Endothelial cell of hepatic sinusoid (primary cell): ENCODE measurements around the gene SLC26A1.

Experiments used
- in situ Hi-C: cut with HindIII; loops from 2 replicates; pipeline ENCODE4 v1.10.0; 2017; ENCODE audit warnings: low sequenced_read_pairs

Gene SLC26A1

DNA sequence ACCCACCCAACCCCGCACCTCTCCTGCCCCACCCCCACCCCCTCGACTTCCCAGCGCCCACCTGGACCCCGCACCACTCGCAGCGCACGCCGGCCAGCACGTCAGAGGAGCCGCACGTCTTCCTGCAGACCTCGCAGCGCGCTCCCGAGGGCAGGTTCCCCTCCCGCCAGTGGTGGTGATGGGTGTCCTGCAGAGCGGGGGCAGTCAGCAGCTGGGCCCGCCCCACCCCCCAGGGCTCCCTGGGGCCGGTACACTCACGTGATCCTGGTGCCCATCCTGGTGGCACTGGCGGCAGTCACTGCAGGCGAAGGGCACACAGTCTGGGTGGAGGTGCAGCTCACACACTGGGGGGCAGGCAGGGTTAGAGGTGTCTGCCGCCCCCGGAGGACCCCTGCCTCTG is 25.0 kb downstream of the SLC26A1 start:
- in situ Hi-C loops, result no loop called here

DNA sequence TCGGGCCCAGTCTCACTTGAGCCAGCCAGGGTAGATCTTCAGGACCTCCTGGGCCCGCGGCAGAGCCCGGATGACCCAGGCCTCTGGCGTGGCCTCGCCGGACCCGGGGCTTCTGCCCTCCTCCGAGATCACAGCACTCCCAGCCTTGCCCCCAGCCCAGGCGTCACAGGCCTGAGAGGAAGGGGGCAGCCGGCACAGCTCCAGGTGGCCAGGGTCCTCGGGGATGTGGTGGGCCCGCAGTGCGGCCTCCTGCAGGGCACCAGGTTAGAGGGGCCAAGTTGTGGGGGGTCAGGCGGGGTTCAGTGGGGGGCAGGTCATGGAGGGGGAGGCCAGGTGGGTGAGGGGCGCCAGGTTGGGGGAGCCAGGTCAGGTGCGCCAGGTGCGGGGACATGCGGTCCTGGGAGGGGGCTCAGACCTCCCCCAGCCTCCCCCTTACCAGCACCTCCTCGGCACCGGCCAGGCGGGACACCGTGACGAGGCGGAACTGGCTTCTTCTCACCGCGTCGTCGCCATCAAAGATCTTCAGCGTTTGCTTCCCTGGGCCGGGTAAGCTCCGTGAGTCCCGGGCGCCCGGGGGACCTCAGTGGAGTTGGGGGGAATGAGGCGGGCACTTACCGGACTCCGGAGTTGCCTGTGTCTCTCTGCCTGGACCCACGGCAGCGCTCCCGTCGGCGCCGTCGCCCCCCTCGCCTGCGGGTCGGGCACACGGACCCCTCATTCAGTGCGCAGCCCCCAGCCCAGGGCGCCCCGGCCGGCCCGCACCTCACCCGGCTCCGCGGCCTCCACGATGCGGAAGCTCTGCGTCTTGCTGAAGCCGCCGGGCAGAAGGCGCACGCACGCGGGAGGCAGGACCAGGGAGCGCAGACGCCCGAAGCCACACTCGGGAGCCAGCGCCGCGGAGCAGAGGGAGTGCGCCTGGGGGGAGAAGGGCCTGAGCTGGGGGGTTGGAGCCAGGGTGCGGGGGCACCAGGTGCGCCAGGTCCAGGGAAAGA is 25.8 kb downstream of the SLC26A1 start:
- in situ Hi-C loops, result no loop called here

DNA sequence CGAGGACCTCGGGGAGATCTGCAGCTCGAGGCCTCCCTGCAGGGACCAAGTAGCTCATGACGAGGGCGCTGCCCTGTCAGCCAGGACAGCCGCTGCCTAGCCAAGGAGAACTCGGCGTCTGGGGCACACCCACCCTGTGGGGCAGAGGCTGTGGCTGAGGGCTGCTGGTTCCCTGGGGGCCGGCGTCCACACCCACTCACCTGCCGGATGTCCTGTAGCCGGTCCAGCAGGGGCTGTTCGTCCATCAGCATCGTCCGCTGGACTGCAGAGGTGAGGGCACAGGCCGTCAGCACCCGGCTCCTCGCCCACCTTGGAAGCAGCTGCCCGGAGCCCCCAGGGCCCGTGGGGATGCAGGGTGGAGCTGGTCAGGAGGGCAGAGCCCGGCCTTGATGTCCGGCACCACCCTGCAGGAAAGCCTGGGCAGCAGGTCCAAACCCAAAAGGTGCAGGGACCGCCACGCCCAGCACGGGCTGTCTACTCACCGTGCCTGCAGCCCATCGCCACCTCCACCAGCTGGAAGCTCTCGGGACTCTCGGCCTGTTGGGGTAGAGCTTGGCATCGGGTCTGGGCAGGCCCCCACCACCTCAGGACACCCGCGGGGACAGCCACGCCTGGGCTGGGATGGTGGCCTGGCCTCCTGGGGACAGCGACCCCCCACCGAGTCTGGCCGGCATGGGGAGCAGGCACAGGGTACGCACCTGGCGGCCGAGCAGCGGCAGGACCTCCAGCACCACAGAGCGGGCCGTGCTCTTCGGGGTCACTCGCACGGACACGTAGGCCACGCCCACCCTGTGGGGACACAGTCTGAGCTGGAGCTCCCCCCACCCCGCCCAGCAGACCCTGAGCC is 26.7 kb downstream of the SLC26A1 start:
- in situ Hi-C loops, result no loop called here

DNA sequence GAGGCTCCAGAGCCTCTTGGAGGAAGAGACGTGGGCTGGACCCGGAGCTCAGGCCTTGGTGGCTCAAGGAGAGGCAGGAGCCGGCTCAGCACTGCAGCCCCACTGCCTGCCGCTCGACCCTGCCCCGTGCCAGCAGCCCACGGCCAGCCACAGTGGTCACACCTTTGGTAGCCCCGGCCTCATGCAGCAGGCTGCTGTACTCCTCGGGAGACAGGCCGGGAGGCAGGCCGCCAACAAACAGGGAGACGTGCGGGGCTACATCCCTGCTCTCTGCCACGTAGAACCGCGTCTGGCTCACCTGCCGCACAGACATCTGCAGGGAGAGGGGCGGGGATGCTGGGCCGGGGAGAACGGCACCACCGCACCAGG is 27.5 kb downstream of the SLC26A1 start:
- in situ Hi-C loops, result no loop called here

DNA sequence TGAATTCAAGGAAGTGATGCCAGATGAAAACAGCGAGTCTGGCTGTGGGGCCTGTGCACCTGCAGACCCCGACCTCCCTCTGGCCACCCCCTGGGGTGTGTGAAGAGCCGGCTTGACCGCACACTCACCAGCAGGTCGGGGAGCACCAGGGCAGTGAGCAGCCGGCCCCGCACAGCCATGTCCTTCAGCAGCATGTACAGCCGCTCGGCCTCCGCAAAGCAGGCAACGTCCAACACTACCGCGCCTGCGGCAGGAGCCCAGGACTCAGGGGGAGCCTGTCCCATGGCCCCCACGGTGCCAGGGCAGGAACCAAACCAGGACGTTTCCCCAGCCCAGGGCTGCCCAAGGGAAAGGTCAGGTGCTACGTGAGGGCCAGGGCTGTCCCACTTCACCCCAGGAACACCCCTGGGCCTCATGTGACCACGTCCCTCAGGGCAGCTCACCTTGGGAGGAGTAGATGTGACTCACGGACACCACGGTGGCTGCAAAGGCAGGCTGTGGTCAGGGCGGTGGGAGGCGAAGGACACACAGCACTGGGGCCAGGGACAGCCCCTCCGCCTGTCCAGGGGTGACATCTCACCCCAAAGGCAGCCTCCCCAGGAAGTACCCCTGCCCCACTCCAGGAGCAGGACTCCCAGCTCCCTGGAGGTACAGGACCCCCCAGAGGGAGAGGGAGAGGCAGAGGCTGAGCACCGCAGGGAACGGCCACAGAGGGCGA is 28.0 kb downstream of the SLC26A1 start:
- in situ Hi-C loops, result no loop called here

DNA sequence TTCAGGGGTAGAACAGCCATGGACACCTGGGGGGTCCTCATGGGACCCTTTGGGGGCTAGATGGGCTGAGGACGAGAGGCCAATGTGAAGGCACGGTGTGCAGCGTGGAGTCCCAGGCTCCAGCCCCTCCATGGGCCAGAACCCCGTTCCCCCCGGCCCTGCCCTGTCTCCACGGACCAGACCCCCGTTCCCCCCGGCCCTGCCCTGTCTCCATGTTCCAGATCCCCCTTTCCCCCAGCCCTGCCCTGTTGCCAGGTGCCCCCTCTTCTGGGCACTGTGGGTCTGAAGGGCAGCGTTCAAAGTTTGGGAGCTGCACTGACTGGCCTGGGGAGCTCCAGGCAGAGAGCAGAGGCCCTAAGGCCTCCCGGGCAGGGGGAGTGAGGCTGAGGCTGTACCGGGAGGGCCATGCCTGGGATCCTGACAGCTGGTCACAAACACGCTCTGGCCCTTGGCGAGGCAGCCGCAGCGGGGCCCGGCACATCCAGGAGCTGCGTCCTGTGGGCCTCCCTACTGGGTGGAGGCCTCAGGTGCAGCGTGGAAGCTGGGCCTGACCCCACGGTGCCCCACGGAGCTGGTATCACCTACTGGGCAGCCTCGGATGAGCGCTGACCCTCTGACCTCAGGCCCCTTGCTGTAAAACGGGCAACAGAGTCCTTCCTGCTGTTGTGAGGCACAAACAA is 28.7 kb downstream of the SLC26A1 start:
- in situ Hi-C loops, result no loop called here

DNA sequence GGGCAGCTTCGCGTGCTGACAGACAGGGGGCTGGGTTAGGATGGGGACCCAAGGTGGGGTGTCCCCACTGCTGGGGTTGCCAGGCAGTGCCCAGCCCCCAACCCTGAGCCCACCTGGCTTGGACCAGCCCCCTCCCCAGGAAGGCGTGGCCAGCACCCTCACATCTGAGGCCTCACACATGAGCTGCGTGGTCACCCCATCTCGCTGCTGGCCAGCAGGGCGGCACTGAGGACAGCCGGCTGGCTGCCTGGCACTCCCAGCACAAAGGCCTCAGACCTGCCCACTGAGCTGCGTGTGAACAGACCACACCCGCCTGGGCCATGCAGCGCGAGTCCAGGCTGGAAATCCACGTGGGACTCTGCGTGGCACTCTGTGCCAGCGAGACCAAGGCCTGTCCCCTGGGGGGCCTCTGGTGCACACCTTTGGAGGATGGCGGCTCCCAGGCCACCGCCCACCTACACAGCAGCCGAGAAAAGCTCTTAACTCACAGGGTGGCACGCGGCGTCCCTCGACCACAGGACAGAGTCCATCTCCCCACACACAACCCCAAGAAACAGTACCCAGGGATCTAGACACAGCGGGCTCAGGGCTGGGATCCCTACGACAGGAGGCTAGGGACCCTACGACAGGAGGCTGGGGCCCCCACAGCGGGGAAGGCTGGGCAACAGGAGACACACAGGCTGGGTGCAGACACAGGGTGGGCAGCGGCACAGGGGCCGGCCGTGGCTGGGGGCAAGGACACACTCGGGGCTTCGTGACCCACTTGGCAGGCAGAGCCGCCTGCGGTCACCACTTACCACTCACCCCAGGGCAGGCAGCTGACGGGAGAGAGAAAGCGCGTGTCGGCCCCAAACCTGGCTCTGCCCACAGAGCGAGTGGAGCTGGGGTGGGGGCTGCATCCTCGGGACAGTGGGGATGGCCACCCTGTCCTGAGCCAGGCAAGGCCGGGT is 29.7 kb downstream of the SLC26A1 start:
- in situ Hi-C loops, result no loop called here

DNA sequence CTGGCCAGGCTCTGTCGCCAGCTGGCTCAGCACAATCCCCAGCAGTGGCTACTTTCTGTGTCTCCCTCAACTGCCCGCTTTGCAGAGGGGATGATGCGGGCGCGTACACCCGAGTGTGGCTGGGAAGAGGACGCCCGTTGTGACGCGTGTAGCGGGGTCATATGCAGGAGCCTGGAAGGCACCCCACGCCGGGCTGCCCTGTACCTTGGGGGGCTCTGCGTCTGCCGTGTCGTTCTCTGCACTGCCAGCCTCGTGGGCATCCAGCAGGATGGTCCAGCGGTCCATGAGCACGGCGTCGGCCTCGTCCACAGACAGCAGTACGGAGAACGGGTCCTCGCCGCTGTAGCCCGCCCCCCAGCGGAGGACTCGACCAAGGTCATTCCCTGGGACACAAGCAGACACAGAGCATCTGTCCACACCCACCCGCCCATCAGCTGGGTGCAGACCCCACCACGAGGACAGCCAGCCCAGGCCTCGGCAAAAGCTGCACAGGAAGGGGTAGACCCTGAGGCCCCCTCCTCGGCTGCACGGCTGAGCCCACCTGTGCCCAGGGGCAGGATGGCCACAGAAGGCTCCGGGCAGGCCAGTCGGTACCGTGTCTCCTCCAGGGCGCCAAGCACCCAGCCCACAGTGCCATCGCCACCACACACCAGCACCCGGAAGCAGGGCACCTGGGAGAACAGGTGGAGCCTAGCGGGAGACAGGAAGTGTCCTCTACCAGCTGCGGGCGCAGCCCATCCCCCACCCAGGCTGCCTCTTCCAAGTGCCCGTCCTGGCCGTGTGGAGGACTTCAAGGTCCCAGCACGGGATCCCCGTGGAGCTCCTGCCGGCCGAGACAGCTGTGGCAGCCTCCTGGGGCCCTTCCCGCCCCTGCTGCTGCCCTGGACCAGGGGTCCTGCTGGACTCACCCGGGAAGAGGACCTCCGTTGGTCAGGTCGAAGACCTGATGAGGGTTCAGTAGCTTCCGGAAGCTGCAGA is 30.7 kb downstream of the SLC26A1 start:
- in situ Hi-C loops, result no loop called here

DNA sequence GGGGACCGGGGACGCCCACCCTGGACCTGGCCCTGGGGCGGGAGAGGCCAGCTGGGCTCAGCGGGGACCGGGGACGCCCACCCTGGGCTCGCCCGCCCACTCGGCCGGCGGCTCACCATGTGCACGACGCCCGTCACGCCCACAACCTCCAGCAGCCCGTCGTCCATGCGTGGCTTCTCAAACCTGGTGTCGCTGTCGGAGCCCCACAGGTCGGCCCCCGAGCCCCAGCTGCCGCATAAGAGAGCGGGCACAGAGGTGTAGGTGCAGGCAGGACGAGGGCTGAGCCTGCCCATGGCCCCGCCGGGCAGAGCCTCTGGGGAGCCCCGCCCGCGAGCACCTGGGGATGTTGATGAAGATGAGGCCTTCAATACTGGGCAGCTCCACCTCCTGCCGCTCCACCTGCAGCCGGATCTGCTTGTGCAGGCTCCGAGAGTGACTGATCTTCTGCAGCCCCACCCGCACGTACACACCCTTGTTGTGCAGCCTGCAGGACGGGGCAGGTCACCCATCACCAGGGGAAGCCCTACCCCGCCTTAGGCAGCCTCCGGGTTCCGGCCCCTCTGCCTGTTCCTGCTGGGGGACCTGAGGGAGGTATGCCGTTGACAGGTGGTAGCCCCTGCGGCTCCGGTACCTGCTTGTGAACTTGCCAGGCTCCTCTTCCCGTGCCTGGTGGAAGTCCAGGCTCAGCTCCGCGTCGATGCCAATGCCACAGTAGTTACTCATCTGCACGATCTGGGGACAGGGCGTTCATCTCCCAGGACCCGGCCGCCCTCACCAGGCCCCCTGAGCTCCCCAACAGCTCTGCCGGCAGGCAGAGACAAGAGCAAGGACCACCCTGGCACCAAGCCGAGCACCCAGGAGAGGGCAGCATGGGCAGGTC is 31.6 kb downstream of the SLC26A1 start:
- in situ Hi-C loops, result no loop called here

DNA sequence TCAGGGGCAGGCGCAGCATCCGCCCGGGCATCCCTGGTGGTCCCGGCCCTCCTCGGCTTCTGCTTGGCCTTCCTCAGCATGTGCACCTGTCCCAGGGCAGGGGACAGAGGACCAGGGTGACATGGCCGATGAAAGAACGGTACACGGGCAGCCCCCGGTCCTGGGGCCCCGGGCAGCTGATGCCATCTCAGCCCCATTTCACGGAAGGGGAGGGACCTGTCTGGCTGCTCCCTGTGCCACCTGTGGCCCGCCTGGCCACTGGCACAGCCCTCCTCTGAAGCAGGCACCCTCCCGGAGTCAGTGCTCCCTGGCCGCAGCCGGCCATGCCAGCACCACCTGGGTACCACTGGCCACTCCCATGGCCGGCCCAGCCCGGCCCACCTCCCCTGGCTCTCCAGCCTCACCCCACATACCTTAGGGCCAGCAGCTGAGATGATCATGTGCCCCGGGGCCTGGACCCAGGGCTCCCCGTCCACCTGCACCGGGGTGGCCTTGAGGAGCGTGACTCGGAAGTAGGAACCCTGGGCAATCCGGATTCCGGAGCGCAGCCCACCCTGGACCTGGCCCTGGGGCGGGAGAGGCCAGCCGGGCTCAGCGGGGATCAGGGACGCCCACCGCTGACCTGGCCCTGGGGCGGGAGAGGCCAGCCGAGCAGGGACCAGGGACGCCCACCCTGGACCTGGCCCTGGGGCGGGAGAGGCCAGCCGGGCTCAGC is 32.4 kb downstream of the SLC26A1 start:
- in situ Hi-C loops, result no loop called here

DNA sequence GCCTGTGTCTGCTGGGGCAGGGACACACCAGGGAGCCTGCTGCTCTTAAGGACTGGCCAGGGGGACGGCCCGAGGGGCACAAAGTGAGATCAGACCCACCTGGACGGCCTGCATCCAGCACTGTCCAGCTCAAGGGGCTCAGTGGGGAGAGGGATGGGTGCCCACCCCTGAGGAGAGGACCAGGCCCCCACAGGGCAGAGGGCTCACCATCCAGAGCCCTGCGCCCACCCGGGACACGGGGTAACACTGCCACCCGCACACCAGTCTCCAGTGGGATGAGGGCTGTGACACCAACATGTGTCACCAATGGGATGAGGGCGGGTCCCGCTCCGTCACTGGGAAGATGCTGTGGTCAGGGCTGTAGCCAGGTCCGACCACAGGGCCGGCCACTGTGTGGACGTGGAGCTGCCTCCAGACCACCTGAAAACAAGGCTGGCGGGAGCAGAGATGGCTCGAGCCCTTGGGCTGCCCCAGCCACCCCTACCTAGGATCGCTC is 33.0 kb downstream of the SLC26A1 start:
- in situ Hi-C loops, result no loop called here

DNA sequence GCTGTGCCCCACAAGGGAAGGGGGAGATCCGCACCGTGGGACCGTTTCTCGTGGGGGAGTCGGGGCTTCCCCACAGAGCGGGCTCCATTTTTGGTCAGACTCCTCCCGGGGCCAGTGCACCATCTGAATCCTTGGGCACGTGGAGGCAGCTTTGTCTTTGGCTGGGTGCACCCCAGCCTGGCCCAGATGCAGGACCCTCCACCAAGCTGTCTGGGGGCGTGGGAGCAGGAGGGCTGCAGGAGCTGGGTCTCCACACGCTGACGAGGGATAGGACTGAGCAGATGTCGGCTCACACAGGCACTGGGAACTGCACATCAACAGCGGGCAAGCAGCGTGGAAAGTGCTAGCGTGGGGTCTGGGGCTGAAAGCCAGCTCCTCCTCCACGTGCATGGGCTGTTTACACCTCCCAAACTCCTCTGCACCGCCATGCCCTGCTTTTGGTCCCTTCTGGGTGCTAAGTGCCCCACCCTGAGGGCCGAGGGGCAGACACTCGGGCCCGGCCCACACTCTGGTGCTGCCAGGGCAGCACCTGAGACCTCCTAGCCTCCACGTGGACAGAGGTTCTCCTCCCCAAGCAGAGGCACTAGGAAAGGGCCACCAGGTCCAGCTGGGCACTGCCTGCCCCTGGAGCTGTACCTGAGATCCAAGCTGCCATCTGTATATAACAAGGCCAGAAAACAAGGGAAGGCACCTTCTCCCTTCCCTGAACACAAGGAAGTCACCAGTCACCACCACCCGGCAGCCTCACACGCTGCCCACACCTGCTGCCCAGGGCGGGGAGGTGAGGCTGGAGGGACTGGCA is 33.7 kb downstream of the SLC26A1 start:
- in situ Hi-C loops, result no loop called here

DNA sequence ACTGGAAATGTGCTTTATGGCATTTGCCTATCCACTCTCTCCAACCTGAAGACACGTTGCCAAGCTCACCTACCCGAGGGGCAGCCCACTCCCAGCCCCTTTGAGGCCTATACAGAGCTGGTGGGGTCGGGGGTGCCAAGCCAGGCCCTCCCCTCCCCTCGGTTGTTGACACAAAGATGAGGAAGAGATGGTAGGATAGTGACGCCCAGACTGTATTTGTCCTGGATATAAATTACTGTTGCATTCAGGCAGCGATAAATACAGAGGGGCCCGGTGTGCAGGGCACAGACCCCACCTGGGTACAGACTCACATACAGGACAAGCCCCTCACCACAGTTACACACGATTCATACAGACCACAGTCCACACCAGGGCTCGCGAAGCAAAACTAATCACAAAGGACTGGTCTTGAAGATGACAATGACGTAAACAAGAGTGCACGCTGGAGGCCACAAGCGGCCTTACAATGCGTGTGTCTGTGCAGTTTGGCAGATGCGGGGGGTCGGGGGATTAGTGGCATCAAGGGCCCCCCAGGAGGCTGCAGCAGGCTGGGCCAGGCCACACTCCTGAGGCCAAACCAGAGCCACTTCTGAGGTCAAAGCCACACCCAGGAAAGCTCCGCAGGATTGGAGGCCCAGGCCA is 34.4 kb downstream of the SLC26A1 start:
- in situ Hi-C loops, result no loop called here

DNA sequence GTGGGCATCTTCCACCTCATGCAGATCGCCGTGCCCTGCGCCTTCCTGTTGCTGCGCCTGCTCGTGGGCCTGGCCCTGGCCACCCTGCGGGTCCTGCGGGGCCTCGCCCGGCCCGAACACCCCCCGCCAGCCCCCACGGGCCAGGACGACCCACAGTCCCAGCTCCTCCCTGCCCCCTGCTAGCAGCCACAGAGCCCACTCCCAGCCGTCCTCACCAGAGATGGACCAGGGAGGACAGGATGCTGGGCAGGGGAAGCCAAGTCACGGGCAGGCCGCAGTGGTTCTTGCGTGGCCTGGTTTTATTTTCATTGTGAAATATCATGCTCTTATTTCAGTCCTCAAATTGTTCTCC is 34.9 kb downstream of the SLC26A1 start:
- in situ Hi-C loops, result no loop called here

DNA sequence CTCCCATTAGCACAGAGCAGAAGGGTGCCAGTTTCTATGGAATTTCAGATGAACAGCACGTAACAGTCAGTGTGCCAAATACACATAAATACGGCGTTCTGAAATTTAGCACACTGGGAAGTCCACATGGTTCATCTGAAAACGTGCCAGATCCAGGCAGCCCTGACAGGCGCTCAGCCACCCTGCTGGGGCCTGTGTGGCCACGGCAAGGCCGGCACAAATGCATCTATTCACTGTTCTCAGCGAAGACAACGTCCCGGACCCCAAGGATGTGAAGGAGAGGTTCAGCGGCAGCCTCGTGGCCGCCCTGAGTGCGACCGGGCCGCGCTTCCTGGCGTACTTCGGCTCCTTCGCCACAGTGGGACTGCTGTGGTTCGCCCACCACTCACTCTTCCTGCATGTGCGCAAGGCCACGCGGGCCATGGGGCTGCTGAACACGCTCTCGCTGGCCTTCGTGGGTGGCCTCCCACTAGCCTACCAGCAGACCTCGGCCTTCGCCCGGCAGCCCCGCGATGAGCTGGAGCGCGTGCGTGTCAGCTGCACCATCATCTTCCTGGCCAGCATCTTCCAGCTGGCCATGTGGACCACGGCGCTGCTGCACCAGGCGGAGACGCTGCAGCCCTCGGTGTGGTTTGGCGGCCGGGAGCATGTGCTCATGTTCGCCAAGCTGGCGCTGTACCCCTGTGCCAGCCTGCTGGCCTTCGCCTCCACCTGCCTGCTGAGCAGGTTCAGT is 35.5 kb downstream of the SLC26A1 start:
- in situ Hi-C loops, result no loop called here
